Measurements from ENCODE around the gene MS4A18.

The MS4A18 gene

GRCh38 chr11:60780065-60780464, 55.5 kb downstream of the MS4A18 start:
- CTCF ChIA-PET = interaction anchor here (1.1 to 3.1 kb wide), 2 partner anchors 107 to 119 kb away, joined by 3 to 10 read pairs; no protein-coding TSS in a partner anchor
- Mint-ChIP-seq H3K4me3 (no peak overlapping the region), H3K9me3 (no peaks in the 10 kb centered on the region), H3K27ac (no peak overlapping the region), H3K4me1 (peaks cover 7% of the 10 kb centered on the region), H3K27me3 (peaks cover 20% of the 10 kb centered on the region), H3K36me3 (no peaks in the 10 kb centered on the region)
- DNase-seq = no peak

DNA sequence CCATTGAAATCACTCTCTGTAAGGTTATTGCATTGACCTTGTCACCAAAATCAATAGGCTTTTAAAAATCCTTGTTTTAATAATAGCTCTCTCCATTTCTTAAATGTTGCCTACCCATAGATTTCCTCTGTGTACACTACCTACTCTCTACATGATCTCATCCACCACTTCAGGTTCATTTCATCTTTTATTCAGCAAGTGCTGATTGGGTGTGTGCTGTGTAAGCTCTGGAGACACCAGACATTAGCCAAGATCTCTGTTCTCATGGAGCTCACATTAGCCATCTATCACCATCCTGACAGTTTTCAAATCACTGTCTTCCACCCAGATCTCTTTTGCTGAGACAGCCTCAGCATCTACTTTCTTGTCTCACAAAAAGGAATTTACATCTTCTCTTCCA, 56.3 kb downstream of the MS4A18 start:
- no peaks in the 10 kb centered on the region for H3K36me3 Mint-ChIP-seq
- H3K27ac Mint-ChIP-seq = no peak overlapping the region
- CTCF ChIA-PET = interaction anchor here (1.1 kb wide), 1 partner anchor 107 kb away, joined by 3 read pairs; no protein-coding TSS in a partner anchor
- H3K4me3 Mint-ChIP-seq = no peak overlapping the region
- peaks cover under 1% of the 10 kb centered on the region for H3K4me1 Mint-ChIP-seq
- no peak for DNase-seq
- peaks cover 15% of the 10 kb centered on the region for H3K27me3 Mint-ChIP-seq
- no peaks in the 10 kb centered on the region for H3K9me3 Mint-ChIP-seq

- Mint-ChIP-seq H3K27ac (no peak overlapping the region), H3K4me1 (no peaks in the 10 kb centered on the region), H3K27me3 (peaks cover 18% of the 10 kb centered on the region), H3K36me3 (no peaks in the 10 kb centered on the region), H3K4me3 (no peak overlapping the region), H3K9me3 (no peaks in the 10 kb centered on the region)
- DNase-seq = no peak
- CTCF ChIA-PET = interaction anchor here (0.9 to 1.1 kb wide), 2 partner anchors 16 to 49 kb away, joined by 3 read pairs; no protein-coding TSS in a partner anchor
Measured at GRCh38 chr11:60781286-60781980, 56.9 kb downstream of the MS4A18 start.

- CTCF ChIA-PET = interaction anchor here (0.9 to 1.1 kb wide), 2 partner anchors 17 to 48 kb away, joined by 3 read pairs; no protein-coding TSS in a partner anchor
- H3K36me3 Mint-ChIP-seq = no peaks in the 10 kb centered on the region
Measured at GRCh38 chr11:60781981-60782316, 57.4 kb downstream of the MS4A18 start.

DNA sequence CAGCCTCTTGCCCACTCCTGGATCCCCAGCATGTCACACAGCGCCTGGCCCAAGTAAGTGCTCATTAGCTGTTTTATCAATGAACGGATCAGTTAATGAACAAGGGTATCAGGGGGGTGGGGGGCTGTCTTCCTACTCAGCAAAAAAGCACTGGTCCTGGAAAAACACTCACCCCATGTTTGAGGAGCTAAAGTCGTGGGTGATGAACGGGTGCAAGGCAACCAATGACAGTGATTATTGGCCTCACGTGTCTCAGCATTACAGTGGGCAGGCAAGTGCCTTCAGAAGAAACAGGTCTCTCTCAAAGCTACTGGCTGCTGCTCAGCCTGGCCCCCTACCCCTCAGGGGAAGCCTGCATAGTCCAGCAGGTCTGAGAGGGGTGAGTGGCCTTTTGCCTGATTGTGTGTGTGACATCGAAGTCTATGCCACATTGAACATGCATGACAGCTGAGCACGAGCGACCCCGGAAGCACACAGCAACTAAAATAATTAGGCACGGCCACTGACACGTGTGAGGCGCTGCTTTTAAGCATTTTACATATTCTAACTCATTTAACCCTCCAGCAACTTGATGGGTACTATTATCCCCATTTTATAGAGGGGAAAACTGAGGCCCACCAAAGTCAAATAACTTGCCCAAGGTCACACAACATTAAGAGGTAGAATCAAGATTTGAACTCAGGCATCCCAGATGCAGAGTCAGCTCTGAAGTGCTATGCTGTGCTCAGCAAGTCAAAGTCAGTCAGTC, 58.0 kb downstream of the MS4A18 start:
- peaks cover 10% of the 10 kb centered on the region for H3K27me3 Mint-ChIP-seq
- H3K36me3 Mint-ChIP-seq = no peaks in the 10 kb centered on the region
- H3K4me3 Mint-ChIP-seq = no peak overlapping the region
- CTCF ChIA-PET = interaction anchor here (0.9 to 1.1 kb wide), 2 partner anchors 18 to 48 kb away, joined by 3 read pairs; no protein-coding TSS in a partner anchor
- no peaks in the 10 kb centered on the region for H3K9me3 Mint-ChIP-seq
- no peak for DNase-seq
- H3K27ac Mint-ChIP-seq = no peak overlapping the region
- H3K4me1 Mint-ChIP-seq = no peaks in the 10 kb centered on the region

More at GRCh38 chr11:60781981-60782316, 57.4 kb downstream of the MS4A18 start:
- no peak overlapping the region for H3K27ac Mint-ChIP-seq
- H3K27me3 Mint-ChIP-seq = peaks cover 16% of the 10 kb centered on the region
- H3K4me1 Mint-ChIP-seq = no peaks in the 10 kb centered on the region
- H3K9me3 Mint-ChIP-seq = no peaks in the 10 kb centered on the region
- H3K4me3 Mint-ChIP-seq = no peak overlapping the region
- DNase-seq = no peak

- Mint-ChIP-seq H3K9me3 (no peaks in the 10 kb centered on the region), H3K4me3 (no peak overlapping the region), H3K36me3 (no peaks in the 10 kb centered on the region), H3K4me1 (no peaks in the 10 kb centered on the region), H3K27me3 (peaks cover 10% of the 10 kb centered on the region), H3K27ac (no peak overlapping the region)
- DNase-seq = no peak
- CTCF ChIA-PET = no interaction called here
Measured at GRCh38 chr11:60783141-60783484, 58.6 kb downstream of the MS4A18 start.

GRCh38 chr11:60783911-60784310, 59.4 kb downstream of the MS4A18 start:
- DNase-seq = no peak
- H3K4me1 Mint-ChIP-seq = no peaks in the 10 kb centered on the region
- H3K36me3 Mint-ChIP-seq = no peaks in the 10 kb centered on the region
- peaks cover 10% of the 10 kb centered on the region for H3K27me3 Mint-ChIP-seq
- no peaks in the 10 kb centered on the region for H3K9me3 Mint-ChIP-seq
- CTCF ChIA-PET = interaction anchor here (0.6 kb wide), 1 partner anchor 407 kb away, joined by 3 read pairs; no protein-coding TSS in a partner anchor
- no peak overlapping the region for H3K27ac Mint-ChIP-seq
- no peak overlapping the region for H3K4me3 Mint-ChIP-seq

- CTCF ChIA-PET = interaction anchor here (1.5 kb wide), 1 partner anchor 10 kb away, joined by 4 read pairs; no protein-coding TSS in a partner anchor
- no peak for DNase-seq
- Mint-ChIP-seq H3K4me3 (no peak within 1 kb of the TSS), H3K36me3 (no peaks in the 10 kb centered on the region), H3K4me1 (no peaks in the 10 kb centered on the region), H3K27me3 (peaks cover 7% of the 10 kb centered on the region), H3K9me3 (no peaks in the 10 kb centered on the region), H3K27ac (peak within 1 kb of the TSS; percentile 22)
Measured at GRCh38 chr11:60785136-60785535, 60.6 kb downstream of the MS4A18 start, which contains the start of gene MS4A10. TSS of gene MS4A10 (plus strand) at chr11:60785333. CDS start at chr11:60790336, 5,003 bp downstream.

GRCh38 chr11:60785806-60786361, 61.4 kb downstream of the MS4A18 start:
- no peaks in the 10 kb centered on the region for H3K9me3 Mint-ChIP-seq
- no peaks in the 10 kb centered on the region for H3K36me3 Mint-ChIP-seq
- no peak for DNase-seq

DNA sequence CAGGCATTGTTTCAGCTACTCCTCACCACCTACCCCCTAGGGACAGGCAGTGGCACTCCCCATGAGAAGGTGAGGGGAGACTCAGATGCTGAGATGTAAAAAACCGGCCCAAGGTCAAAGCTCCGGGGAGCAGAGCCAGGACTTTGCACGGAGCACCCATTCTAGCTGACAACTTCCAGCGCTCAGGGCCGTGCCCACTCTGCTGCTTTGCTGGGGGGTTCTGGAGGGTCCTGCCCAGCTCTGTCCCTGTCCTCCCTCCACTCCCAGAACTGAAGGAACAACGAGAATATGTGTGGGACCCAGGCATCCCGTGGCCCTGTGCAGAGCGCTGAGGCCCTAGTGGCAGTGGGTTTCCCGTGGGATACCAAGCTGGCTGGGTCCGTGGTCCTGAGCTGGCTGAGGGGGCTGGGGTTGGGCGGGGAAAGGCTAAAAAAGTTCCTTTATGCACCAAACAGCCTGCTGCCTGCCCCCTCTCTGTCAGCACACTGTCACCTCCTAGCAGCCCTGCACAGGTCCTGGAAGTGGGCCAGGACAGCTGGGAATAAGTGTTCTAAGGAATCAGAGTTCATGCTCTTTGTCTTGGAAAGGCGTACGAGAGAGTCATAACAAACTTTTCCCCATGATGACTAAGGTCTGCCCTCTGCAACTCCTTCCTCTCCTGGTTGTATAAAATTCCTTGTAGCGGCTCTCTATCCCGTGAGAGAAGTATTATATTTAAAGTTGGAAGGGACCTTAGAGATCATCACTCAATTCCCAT, 62.5 kb downstream of the MS4A18 start:
- CTCF ChIA-PET = no interaction called here
- no peak overlapping the region for H3K4me3 Mint-ChIP-seq
- no peak overlapping the region for H3K27ac Mint-ChIP-seq
- H3K36me3 Mint-ChIP-seq = no peaks in the 10 kb centered on the region
- DNase-seq = no peak
- no peaks in the 10 kb centered on the region for H3K4me1 Mint-ChIP-seq
- peaks cover 19% of the 10 kb centered on the region for H3K27me3 Mint-ChIP-seq
- H3K9me3 Mint-ChIP-seq = no peaks in the 10 kb centered on the region

More at GRCh38 chr11:60785806-60786361, 61.4 kb downstream of the MS4A18 start:
- H3K4me1 Mint-ChIP-seq = no peaks in the 10 kb centered on the region
- H3K4me3 Mint-ChIP-seq = no peak overlapping the region
- H3K27ac Mint-ChIP-seq = peak overlapping the region; percentile 22
- H3K27me3 Mint-ChIP-seq = peaks cover 13% of the 10 kb centered on the region
- CTCF ChIA-PET = interaction anchor here (1.5 kb wide), 1 partner anchor 10 kb away, joined by 4 read pairs; no protein-coding TSS in a partner anchor

DNA sequence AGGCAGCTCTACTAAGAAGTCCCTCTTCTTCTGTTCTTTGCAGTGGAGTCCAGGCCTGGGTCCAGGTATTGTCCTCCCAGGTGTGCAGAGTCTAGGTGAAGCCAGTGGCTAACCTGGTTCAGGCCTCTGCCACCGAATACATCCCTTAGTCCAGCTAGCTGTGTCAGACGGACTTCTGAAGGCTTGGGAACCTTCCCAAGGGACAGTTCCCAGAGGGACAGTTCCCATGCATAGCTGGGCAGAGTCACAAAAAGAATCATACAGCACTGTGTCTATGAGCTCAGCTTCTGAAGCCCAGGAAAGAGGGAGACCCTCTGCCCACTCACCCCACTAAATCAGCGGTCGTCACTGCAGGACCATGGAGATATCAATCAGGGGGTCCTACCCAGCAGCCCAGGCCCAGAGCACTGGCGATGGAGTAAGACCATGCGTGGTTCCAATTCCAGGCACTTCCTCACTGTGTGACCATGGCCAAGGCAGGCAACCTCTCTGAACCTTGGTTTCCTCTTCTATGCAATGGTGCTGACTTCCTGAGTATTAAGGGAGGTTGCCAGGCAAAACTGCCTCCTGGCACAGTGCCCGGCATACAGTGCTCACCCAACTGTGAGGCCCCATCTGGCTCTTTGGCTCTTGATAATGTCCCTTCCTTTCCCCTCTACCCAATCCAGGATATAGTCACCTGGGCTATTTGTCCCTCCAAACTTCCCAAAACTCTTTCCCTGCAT, 64.0 kb downstream of the MS4A18 start:
- DNase-seq = no peak
- Mint-ChIP-seq H3K4me1 (no peaks in the 10 kb centered on the region), H3K27ac (no peak overlapping the region), H3K9me3 (no peaks in the 10 kb centered on the region), H3K36me3 (no peaks in the 10 kb centered on the region), H3K4me3 (no peak overlapping the region), H3K27me3 (peaks cover 34% of the 10 kb centered on the region)
- CTCF ChIA-PET = interaction anchor here (1.6 kb wide), 1 partner anchor 13 kb away, joined by 4 read pairs; no protein-coding TSS in a partner anchor

- Mint-ChIP-seq H3K27ac (no peak overlapping the region), H3K36me3 (no peaks in the 10 kb centered on the region), H3K4me3 (no peak overlapping the region), H3K4me1 (no peaks in the 10 kb centered on the region), H3K27me3 (peaks cover 36% of the 10 kb centered on the region), H3K9me3 (no peaks in the 10 kb centered on the region)
- CTCF ChIA-PET = interaction anchor here (0.8 to 1.6 kb wide), 2 partner anchors 22 to 40 kb away, joined by 3 to 4 read pairs; no protein-coding TSS in a partner anchor
- no peak for DNase-seq
Measured at GRCh38 chr11:60790726-60791125, 66.2 kb downstream of the MS4A18 start.

All from activated naive CD4-positive, alpha-beta T cell treated with anti-CD3 and anti-CD28 coated beads, Interleukin-2, amount 10 ng/mL, durations not matched to agents 7 days and 5 days (primary cell).